Testis (tissue), 3 donors: ENCODE measurements around the gene B3GAT1. TPM values are rescaled to one million over a fixed set of nuclear protein-coding genes. Genes with fewer than 3 reads are reported as not detected.
A peak's percentile ranks its signal among the peaks of the same experiment; 100 is the strongest.

ENCODE experiments used
- DNase-seq: peaks from one replicate; pipeline ENCODE4 v3.0.0-alpha.2; 2019
- H3K27ac ChIP-seq, 2 donors: fragments of 200-600 bp; sonication (generic); one replicate each; pipeline ENCODE4 v1.5.1; 2019
- H3K27me3 ChIP-seq: fragments of 200-600 bp; sonication (generic); one replicate; pipeline ENCODE4 v1.5.1; 2019
- H3K36me3 ChIP-seq: fragments of 200-600 bp; sonication (generic); one replicate; pipeline ENCODE4 v1.5.1; 2017; ENCODE audit warnings: low read depth; ENCODE audit errors: missing control alignments
- H3K4me1 ChIP-seq: fragments of 200-600 bp; sonication (generic); one replicate; pipeline ENCODE4 v1.5.1; 2019
- H3K4me3 ChIP-seq, 2 donors: fragments of 200-600 bp; sonication (generic); one replicate each; pipeline ENCODE4 v1.5.1; 2017 to 2019
- H3K9me3 ChIP-seq: fragments of 200-600 bp; sonication (generic); one replicate; pipeline ENCODE4 v1.5.1; 2017
- CTCF ChIP-seq, 3 experiments: fragments of 450-650 bp in 2 of 3; fragments of 200-600 bp in 1 of 3; sonication (generic) in 1 of 3; IDR thresholded peaks; one replicate each; pipeline ENCODE4 v1.5.1; 2016 to 2019; ENCODE audit warnings: antibody characterized with exemption in 3 of 3, mild to moderate bottlenecking in 2 of 3, moderate library complexity in 1 of 3
- POLR2A ChIP-seq: fragments of 450-650 bp; IDR thresholded peaks from one replicate; pipeline ENCODE4 v1.6.1; 2017; ENCODE audit warnings: antibody characterized with exemption, mild to moderate bottlenecking, moderate library complexity
- WGBS, 2 donors: methylation state at CpG; one replicate each; pipeline ENCODE4 v1.1.5; 2018; 5-methylcytosine and 5-hydroxymethylcytosine counted together
- intact Hi-C: fragments of 100-400 bp; cut with DNase I; formaldehyde crosslinking; loops from one replicate; pipeline ENCODE4 v1.15.1; 2023; ENCODE audit warnings: low total_unique reads
- polyA plus RNA-seq: library from polyadenylated mRNA; stranded (reverse); fragments of 350-450 nt; fragmentation: Illumina TruSeq; extraction: RNeasy Lipid Tissue Mini Kit (QIAGEN cat#74804); gene quantifications from one replicate; pipeline ENCODE4 v1.2.3, GENCODE V29; 2014; ENCODE audit warnings: low read depth, low replicate concordance; ENCODE audit not compliant: insufficient read depth
- total RNA-seq, 2 donors: library from RNA; depleted of rRNA; stranded (reverse); fragments of >200 nt; gene quantifications; one replicate each; pipeline ENCODE4 v1.2.3, GENCODE V29; 2016

Gene B3GAT1
- total and polyA plus RNA-seq, 3 donors from 2014 or later = 2.7 to 4.3 (median 3.0) TPM

GRCh38 chr11:134330611-134331353 lies 81.3 kb downstream of the B3GAT1 start:
- DNase-seq = no peak
- H3K4me1 ChIP-seq = peaks cover 11% of the 10 kb centered on the region
- H3K36me3 ChIP-seq = no peaks in the 10 kb centered on the region
- H3K9me3 ChIP-seq = no peaks in the 10 kb centered on the region
- 16 to 26% methylated on average over 22 of the region's 22 CpGs for WGBS, 2 donors
- peak overlapping the region in 1 of 2 donors; percentile 63 for H3K27ac ChIP-seq
- TF ChIP-seq CTCF (IDR thresholded peaks at IDR 0.05) (no peak), POLR2A (no peak)
- H3K4me3 ChIP-seq = peak overlapping the region; percentile 48 to 59
- intact Hi-C loops = no loop called here
- H3K27me3 ChIP-seq = no peaks in the 10 kb centered on the region

Other genes starting within 250 kb of the B3GAT1 start
- gene NCAPD3, start 188.3 kb downstream of the B3GAT1 start, total RNA-seq = 10 to 100 TPM; 69.3 to 82.9 TPM
- 30.8 TPM for gene NCAPD3, start 188.3 kb downstream of the B3GAT1 start, polyA plus RNA-seq
- gene VPS26B, start 187.6 kb downstream of the B3GAT1 start, total RNA-seq = 10 to 100 TPM; 74.0 to 84.1 TPM
- 54.2 TPM for gene VPS26B, start 187.6 kb downstream of the B3GAT1 start, polyA plus RNA-seq
- gene THYN1, start 158.9 kb downstream of the B3GAT1 start, total RNA-seq = 10 to 100 TPM; 85.0 to 86.9 TPM
- 94.0 TPM for gene THYN1, start 158.9 kb downstream of the B3GAT1 start, polyA plus RNA-seq
- 10 to 100 TPM; 35.1 to 47.9 TPM for gene ACAD8, start 158.7 kb downstream of the B3GAT1 start, total RNA-seq
- gene ACAD8, start 158.7 kb downstream of the B3GAT1 start, polyA plus RNA-seq = 27.4 TPM
- 10 to 100 TPM; 15.6 to 21.3 TPM for gene GLB1L3, start 135.9 kb downstream of the B3GAT1 start, total RNA-seq
- gene GLB1L3, start 135.9 kb downstream of the B3GAT1 start, polyA plus RNA-seq = 13.2 TPM
- gene GLB1L2, start 80.3 kb downstream of the B3GAT1 start, total RNA-seq = 10 to 100 TPM; 29.1 to 29.9 TPM
- gene GLB1L2, start 80.3 kb downstream of the B3GAT1 start, polyA plus RNA-seq = 18.5 TPM